Type B pancreatic cell (in vitro differentiated cells): ENCODE measurements around the gene SLCO4A1. TPM values are rescaled to one million over a fixed set of nuclear protein-coding genes. Genes with fewer than 3 reads are reported as not detected.
A peak's percentile ranks its signal among the peaks of the same experiment; 100 is the strongest.

ENCODE experiments used
- DNase-seq: peaks from one replicate; pipeline ENCODE4 v3.0.0; 2021; ENCODE audit warnings: mixed read lengths; ENCODE audit not compliant: unreplicated experiment; ENCODE audit errors: extremely low spot score
- H3K27ac Mint-ChIP-seq: 2 replicates; pipeline ENCODE4 v1.8.0; 2021; ENCODE audit warnings: mild to moderate bottlenecking, mixed read lengths
- H3K27me3 Mint-ChIP-seq: 2 replicates; pipeline ENCODE4 v1.8.0; 2021; ENCODE audit warnings: mixed read lengths
- H3K36me3 Mint-ChIP-seq: 2 replicates; pipeline ENCODE4 v1.8.0; 2021; ENCODE audit warnings: mixed read lengths
- H3K4me1 Mint-ChIP-seq: one replicate; pipeline ENCODE4 v1.8.0; 2021; ENCODE audit warnings: mixed read lengths; ENCODE audit not compliant: unreplicated experiment
- H3K4me3 Mint-ChIP-seq: 2 replicates; pipeline ENCODE4 v1.8.0; 2021; ENCODE audit warnings: mild to moderate bottlenecking, mixed read lengths
- H3K9me3 Mint-ChIP-seq: 2 replicates; pipeline ENCODE4 v1.8.0; 2021; ENCODE audit warnings: mixed read lengths
- CTCF ChIP-seq: fragments of 200-600 bp; sonication (generic); conservative IDR thresholded peaks from 2 replicates; pipeline ENCODE4 v1.5.0; 2021; ENCODE audit warnings: antibody characterized with exemption, mild to moderate bottlenecking
- total RNA-seq: library from RNA; stranded (reverse); gene quantifications from 2 replicates; pipeline ENCODE4 v1.2.1, GENCODE V29; 2021; ENCODE audit warnings: low replicate concordance

The SLCO4A1 gene
- total RNA-seq, 1 donor from 2014 or later = 5.3 TPM

- no peaks in the 10 kb centered on the region for H3K9me3 Mint-ChIP-seq
- H3K27ac Mint-ChIP-seq = peak overlapping the region; percentile 16
- no peak for DNase-seq
- peaks cover 25% of the 10 kb centered on the region for H3K4me1 Mint-ChIP-seq
- TF ChIP-seq CTCF = no peak
- no peaks in the 10 kb centered on the region for H3K36me3 Mint-ChIP-seq
- H3K27me3 Mint-ChIP-seq = peaks cover 22% of the 10 kb centered on the region
- no peak overlapping the region for H3K4me3 Mint-ChIP-seq
These were observed 5.4 kb downstream of the SLCO4A1 start for GRCh38 chr20:62647521-62648317.

GRCh38 chr20:62648318-62648995, 6.2 kb downstream of the SLCO4A1 start:
- peaks cover 27% of the 10 kb centered on the region for H3K4me1 Mint-ChIP-seq
- no peaks in the 10 kb centered on the region for H3K9me3 Mint-ChIP-seq
- H3K36me3 Mint-ChIP-seq = no peaks in the 10 kb centered on the region
- peaks cover 19% of the 10 kb centered on the region for H3K27me3 Mint-ChIP-seq
- no peak overlapping the region for H3K4me3 Mint-ChIP-seq
- TF ChIP-seq CTCF = no peak
- DNase-seq = no peak
- H3K27ac Mint-ChIP-seq = peak overlapping the region; percentile 16

GRCh38 chr20:62649140-62649539, 6.8 kb downstream of the SLCO4A1 start:
- H3K27me3 Mint-ChIP-seq = peaks cover 12% of the 10 kb centered on the region
- no peaks in the 10 kb centered on the region for H3K36me3 Mint-ChIP-seq
- H3K27ac Mint-ChIP-seq = no peak overlapping the region
- no peak overlapping the region for H3K4me3 Mint-ChIP-seq
- peaks cover 29% of the 10 kb centered on the region for H3K4me1 Mint-ChIP-seq
- no peaks in the 10 kb centered on the region for H3K9me3 Mint-ChIP-seq
- TF ChIP-seq CTCF = no peak
- DNase-seq = no peak

GRCh38 chr20:62650551-62651284, 8.4 kb downstream of the SLCO4A1 start:
- no peaks in the 10 kb centered on the region for H3K9me3 Mint-ChIP-seq
- peaks cover 29% of the 10 kb centered on the region for H3K4me1 Mint-ChIP-seq
- H3K27me3 Mint-ChIP-seq = peaks cover 5% of the 10 kb centered on the region
- peak overlapping the region; percentile 94 for H3K27ac Mint-ChIP-seq
- H3K4me3 Mint-ChIP-seq = peak overlapping the region; percentile 36
- H3K36me3 Mint-ChIP-seq = no peaks in the 10 kb centered on the region
- DNase-seq = no peak
- TF ChIP-seq CTCF = no peak

GRCh38 chr20:62651285-62652021, 9.2 kb downstream of the SLCO4A1 start:
- Mint-ChIP-seq H3K4me1 (peaks cover 29% of the 10 kb centered on the region), H3K9me3 (no peaks in the 10 kb centered on the region), H3K4me3 (peak overlapping the region; percentile 36), H3K27ac (peak overlapping the region; percentile 94), H3K36me3 (no peaks in the 10 kb centered on the region), H3K27me3 (peaks cover 5% of the 10 kb centered on the region)
- no peak for DNase-seq
- no peak for TF ChIP-seq CTCF
